GM23248 (cell line): ENCODE data around the gene NBEAL1. TPM values are rescaled to one million over a fixed set of nuclear protein-coding genes. Genes with fewer than 3 reads are reported as not detected.
"Not testable (repeated sequence)": the region's sequence is repeated elsewhere in the genome, so short reads cannot be mapped to it uniquely, and the experiment has no call there.

Experiments used
- DNase-seq: peaks from one replicate; pipeline ENCODE4 v3.0.0-alpha.2; 2015
- H2AFZ ChIP-seq: fragments of 200-600 bp; sonication (generic); 2 replicates; pipeline ENCODE4 v1.6.1; 2016; ENCODE audit warnings: antibody characterized with exemption
- H3F3A ChIP-seq: fragments of 200-600 bp; sonication (generic); 2 replicates; pipeline ENCODE4 v1.6.1; 2016; ENCODE audit warnings: mild to moderate bottlenecking, antibody characterized with exemption, mixed run types; ENCODE audit not compliant: insufficient read depth
- H3K27ac ChIP-seq: fragments of 200-600 bp; sonication (generic); 2 replicates; pipeline ENCODE4 v1.5.1; 2016; ENCODE audit warnings: mild to moderate bottlenecking
- H3K27me3 ChIP-seq: fragments of 200-600 bp; sonication (generic); replicated peaks from 2 replicates; pipeline ENCODE4 v1.6.1; 2016; ENCODE audit warnings: mild to moderate bottlenecking; ENCODE audit not compliant: insufficient read depth
- H3K36me3 ChIP-seq: fragments of 200-600 bp; sonication (generic); 2 replicates; pipeline ENCODE4 v1.6.1; 2016; ENCODE audit warnings: low read depth, mild to moderate bottlenecking
- H3K4me1 ChIP-seq: fragments of 200-600 bp; sonication (generic); 2 replicates; pipeline ENCODE4 v1.6.1; 2016; ENCODE audit warnings: mild to moderate bottlenecking; ENCODE audit not compliant: insufficient read depth
- H3K4me2 ChIP-seq: fragments of 200-600 bp; sonication (generic); one replicate; pipeline ENCODE4 v1.6.1; 2016; ENCODE audit warnings: mild to moderate bottlenecking; ENCODE audit not compliant: unreplicated experiment
- H3K4me3 ChIP-seq: fragments of 200-600 bp; sonication (generic); 2 replicates; pipeline ENCODE4 v1.5.1; 2016; ENCODE audit warnings: mild to moderate bottlenecking
- H3K79me2 ChIP-seq: fragments of 200-600 bp; sonication (generic); 2 replicates; pipeline ENCODE4 v1.6.1; 2016; ENCODE audit warnings: mild to moderate bottlenecking; ENCODE audit not compliant: insufficient read depth
- H3K9ac ChIP-seq: fragments of 200-600 bp; sonication (generic); 2 replicates; pipeline ENCODE4 v1.6.1; 2016; ENCODE audit warnings: mild to moderate bottlenecking
- H3K9me2 ChIP-seq: fragments of 200-600 bp; sonication (generic); 2 replicates; pipeline ENCODE4 v1.6.1; 2016; ENCODE audit warnings: mixed run types, mild to moderate bottlenecking, moderate library complexity; ENCODE audit not compliant: insufficient read depth
- H3K9me3 ChIP-seq: fragments of 200-600 bp; sonication (generic); one replicate; pipeline ENCODE4 v1.6.1; 2017; ENCODE audit warnings: low read depth
- H4K20me1 ChIP-seq: fragments of 200-600 bp; sonication (generic); 2 replicates; pipeline ENCODE4 v1.6.0; 2016; ENCODE audit not compliant: insufficient read depth
- EZH2 ChIP-seq: fragments of 200-600 bp; sonication (generic); IDR thresholded peaks from 2 replicates; pipeline ENCODE4 v1.6.1; 2018; ENCODE audit warnings: antibody characterized with exemption, mild to moderate bottlenecking; ENCODE audit not compliant: insufficient read depth, poor library complexity, severe bottlenecking
- EZH2phosphoT487 ChIP-seq: fragments of 200-600 bp; sonication (generic); IDR thresholded peaks from 2 replicates; pipeline ENCODE4 v1.6.1; 2018; ENCODE audit warnings: antibody characterized with exemption, moderate library complexity, mild to moderate bottlenecking, low read depth; ENCODE audit not compliant: insufficient read depth
- WGBS, 2 experiments: methylation state at CpG; one replicate each; pipeline ENCODE4 v1.1.6; 2015 to 2017; ENCODE audit warnings: low lambda C conversion rate in 2 of 2, low coverage in 1 of 2; ENCODE audit errors: missing lambda C conversion rate in 2 of 2; 5-methylcytosine and 5-hydroxymethylcytosine counted together
- in situ Hi-C: fragments of 300-500 bp; cut with MboI; formaldehyde crosslinking; loops from 2 replicates; pipeline ENCODE4 v1.15.0; 2020
- polyA plus RNA-seq: library from polyadenylated mRNA; unstranded; fragments of >200 nt; fragmentation: Nextera tagmentation; extraction: Ambion mirVana; gene quantifications from 2 replicates; pipeline ENCODE4 v1.2.1, GENCODE V29; 2016
- total RNA-seq: library from RNA; depleted of rRNA; stranded (reverse); fragments of >200 nt; shearing (Covaris generic); gene quantifications from 2 replicates; pipeline ENCODE4 v1.2.3, GENCODE V29; 2014

NBEAL1 gene
- total and polyA plus RNA-seq, 2 experiments from 2014 or later, result 23.6 to 36.0 TPM

GRCh38 chr2:203061346-203061745, 46.7 kb downstream of the NBEAL1 start:
- no peak overlapping the region for H3K9ac ChIP-seq
- peaks cover 71% of the 10 kb centered on the region for H3K36me3 ChIP-seq
- H3K9me3 ChIP-seq, result no peaks in the 10 kb centered on the region
- no peaks in the 10 kb centered on the region for H3K9me2 ChIP-seq
- WGBS, 2 experiments, result 68 to 74% methylated on average over 4 of the region's 4 CpGs
- H3K4me2 ChIP-seq, result no peak overlapping the region
- no peaks in the 10 kb centered on the region for H3K4me1 ChIP-seq
- no peak overlapping the region for H3K27ac ChIP-seq
- peaks cover 5% of the 10 kb centered on the region; the same call in 1 of the 2 replicates for H3F3A ChIP-seq
- no peaks in the 10 kb centered on the region for H4K20me1 ChIP-seq
- DNase-seq, result peak; percentile 13
- no peak overlapping the region for H2AFZ ChIP-seq
- TF ChIP-seq EZH2 (no peak), EZH2phosphoT487 (no peak)
- 0 out of 2 replicates have a peak, but pooled peaks cover 3% of the 10 kb centered on the region for H3K79me2 ChIP-seq
- H3K4me3 ChIP-seq, result no peak overlapping the region
- in situ Hi-C loops, result no loop called here
- no peaks in the 10 kb centered on the region for H3K27me3 ChIP-seq

- Histone ChIP-seq H3K4me3 (no peak overlapping the region), H3K79me2 (no peaks in the 10 kb centered on the region), H3K36me3 (peaks cover 69% of the 10 kb centered on the region), H3K27ac (no peak overlapping the region), H3K4me1 (no peaks in the 10 kb centered on the region), H2AFZ (no peak overlapping the region), H3K27me3 (no peaks in the 10 kb centered on the region), H3K9ac (no peak overlapping the region), H3K4me2 (no peak overlapping the region), H3K9me2 (no peaks in the 10 kb centered on the region), H3F3A (peaks cover 5% of the 10 kb centered on the region; the same call in 1 of the 2 replicates), H3K9me3 (no peaks in the 10 kb centered on the region), H4K20me1 (no peaks in the 10 kb centered on the region)
- TF ChIP-seq EZH2, result no peak
- no peak for TF ChIP-seq EZH2phosphoT487
- in situ Hi-C loops, result no loop called here
- WGBS, 2 experiments, result 95% methylated on average over 3 of the region's 3 CpGs
- no peak for DNase-seq
Measured at GRCh38 chr2:203062126-203062525, 47.5 kb downstream of the NBEAL1 start.

- H3K9me3 ChIP-seq, H2AFZ ChIP-seq, DNase-seq, H3K79me2 ChIP-seq, H3K9me2 ChIP-seq, H3K4me3 ChIP-seq, H3K27me3 ChIP-seq, H3K4me2 ChIP-seq, H3F3A ChIP-seq, in situ Hi-C loops, H3K9ac ChIP-seq, H4K20me1 ChIP-seq, H3K4me1 ChIP-seq, H3K27ac ChIP-seq: not testable (repeated sequence)
- WGBS, 2 experiments, result 93 to 97% methylated on average over 19 to 36 of the region's 36 CpGs
- peaks cover 60% of the 10 kb centered on the region for H3K36me3 ChIP-seq
Measured at GRCh38 chr2:203066519-203067091, 51.9 kb downstream of the NBEAL1 start.

GRCh38 chr2:203070701-203071100, 56.0 kb downstream of the NBEAL1 start:
- H3K4me2 ChIP-seq, result no peak overlapping the region
- in situ Hi-C loops, result no loop called here
- no peaks in the 10 kb centered on the region for H3K4me1 ChIP-seq
- no peak overlapping the region for H3K27ac ChIP-seq
- H3K9me2 ChIP-seq, result no peaks in the 10 kb centered on the region
- WGBS, 2 experiments, result 89 to 97% methylated on average over 2 of the region's 2 CpGs
- H3K27me3 ChIP-seq, result no peaks in the 10 kb centered on the region
- peaks cover 16% of the 10 kb centered on the region for H3K79me2 ChIP-seq
- no peak for TF ChIP-seq EZH2phosphoT487
- TF ChIP-seq EZH2, result no peak
- no peak overlapping the region for H2AFZ ChIP-seq
- no peak overlapping the region for H3K9ac ChIP-seq
- H3K9me3 ChIP-seq, result no peaks in the 10 kb centered on the region
- H3F3A ChIP-seq, result no peaks in the 10 kb centered on the region
- H3K4me3 ChIP-seq, result no peak overlapping the region
- peaks cover 53% of the 10 kb centered on the region for H3K36me3 ChIP-seq
- no peaks in the 10 kb centered on the region for H4K20me1 ChIP-seq
- DNase-seq, result no peak

GRCh38 chr2:203071148-203071547, 56.5 kb downstream of the NBEAL1 start:
- TF ChIP-seq EZH2 (no peak), EZH2phosphoT487 (no peak)
- in situ Hi-C loops, result no loop called here
- Histone ChIP-seq H3F3A (no peaks in the 10 kb centered on the region), H3K4me1 (no peaks in the 10 kb centered on the region), H3K9me3 (no peaks in the 10 kb centered on the region), H2AFZ (no peak overlapping the region), H3K9ac (no peak overlapping the region), H4K20me1 (no peaks in the 10 kb centered on the region), H3K27me3 (no peaks in the 10 kb centered on the region), H3K79me2 (peaks cover 16% of the 10 kb centered on the region), H3K4me2 (no peak overlapping the region), H3K9me2 (no peaks in the 10 kb centered on the region), H3K27ac (no peak overlapping the region), H3K4me3 (no peak overlapping the region), H3K36me3 (peaks cover 50% of the 10 kb centered on the region)
- no peak for DNase-seq
